ENCODE data around the gene ZNF653. TPM values are rescaled to one million over a fixed set of nuclear protein-coding genes. Genes with fewer than 3 reads are reported as not detected.
"Not testable (repeated sequence)": the region's sequence is repeated elsewhere in the genome, so short reads cannot be mapped to it uniquely, and the experiment has no call there.

Gene ZNF653
- total RNA-seq, 1 donor from 2014 or later, result 17.4 TPM

- intact Hi-C loops (cut with micrococcal nuclease), result no loop called here
Measured at GRCh38 chr19:11458236-11458900, 47.3 kb downstream of the ZNF653 start.

- intact Hi-C loops (cut with micrococcal nuclease), result no loop called here
Measured at GRCh38 chr19:11457831-11458230, 47.8 kb downstream of the ZNF653 start.

DNA sequence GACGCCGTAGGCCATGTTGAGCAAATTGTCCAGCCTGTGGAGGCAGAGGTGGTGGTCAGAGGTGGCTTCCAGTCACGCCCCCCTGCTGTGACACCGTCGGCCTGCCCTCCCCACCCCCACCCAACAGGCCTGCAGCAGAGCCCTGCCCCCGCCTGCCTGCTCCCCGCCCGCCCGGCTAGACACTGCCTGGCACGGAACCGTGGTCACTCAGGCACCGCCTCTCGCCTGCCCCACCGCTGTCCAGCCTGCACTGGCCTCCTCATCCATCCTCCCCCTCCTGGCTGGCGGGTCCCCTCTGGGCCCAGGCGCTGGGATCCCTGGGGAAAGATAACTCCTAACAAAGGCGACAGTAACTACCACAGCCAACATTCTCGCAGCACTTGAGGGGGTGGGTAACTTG, 48.5 kb downstream of the ZNF653 start:
- intact Hi-C loops (cut with micrococcal nuclease), result no loop called here

DNA sequence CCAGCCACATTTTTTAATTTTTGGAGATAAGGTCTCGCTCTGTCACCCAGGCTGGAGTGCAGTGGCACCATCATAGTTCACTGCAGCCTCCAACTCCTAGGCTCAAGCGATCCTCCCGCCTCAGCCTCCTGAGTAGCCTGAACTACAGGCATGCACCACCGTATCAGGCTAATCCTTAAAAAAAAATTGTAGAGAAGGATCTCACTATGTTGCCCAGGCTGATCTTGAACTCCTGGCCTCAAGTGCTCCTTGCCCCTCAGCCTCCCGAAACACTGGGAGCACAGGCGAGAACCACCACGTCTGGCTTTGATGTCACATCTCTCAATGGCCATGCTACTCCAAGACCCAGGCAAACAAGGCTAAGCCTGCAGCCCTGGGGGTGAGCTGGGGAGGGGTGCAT, 49.0 kb downstream of the ZNF653 start:
- intact Hi-C loops (cut with micrococcal nuclease), result no loop called here

DNA sequence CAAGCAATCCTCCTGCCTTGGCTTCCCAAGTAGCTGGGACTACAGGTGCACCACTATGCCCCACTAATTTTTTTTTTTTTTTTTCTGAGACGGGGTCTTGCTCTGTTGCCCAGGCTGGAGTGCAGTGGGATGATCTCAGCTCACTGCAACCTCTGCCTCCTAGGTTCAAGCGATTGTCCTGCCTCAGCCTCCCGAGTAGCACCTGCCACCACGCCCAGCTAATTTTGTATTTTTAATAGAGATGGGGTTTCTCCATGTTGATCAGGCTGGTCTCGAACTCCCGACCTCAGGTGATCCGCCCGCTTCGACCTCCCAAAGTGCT, 50.4 kb downstream of the ZNF653 start:
- intact Hi-C loops (cut with micrococcal nuclease), result not testable (repeated sequence)

DNA sequence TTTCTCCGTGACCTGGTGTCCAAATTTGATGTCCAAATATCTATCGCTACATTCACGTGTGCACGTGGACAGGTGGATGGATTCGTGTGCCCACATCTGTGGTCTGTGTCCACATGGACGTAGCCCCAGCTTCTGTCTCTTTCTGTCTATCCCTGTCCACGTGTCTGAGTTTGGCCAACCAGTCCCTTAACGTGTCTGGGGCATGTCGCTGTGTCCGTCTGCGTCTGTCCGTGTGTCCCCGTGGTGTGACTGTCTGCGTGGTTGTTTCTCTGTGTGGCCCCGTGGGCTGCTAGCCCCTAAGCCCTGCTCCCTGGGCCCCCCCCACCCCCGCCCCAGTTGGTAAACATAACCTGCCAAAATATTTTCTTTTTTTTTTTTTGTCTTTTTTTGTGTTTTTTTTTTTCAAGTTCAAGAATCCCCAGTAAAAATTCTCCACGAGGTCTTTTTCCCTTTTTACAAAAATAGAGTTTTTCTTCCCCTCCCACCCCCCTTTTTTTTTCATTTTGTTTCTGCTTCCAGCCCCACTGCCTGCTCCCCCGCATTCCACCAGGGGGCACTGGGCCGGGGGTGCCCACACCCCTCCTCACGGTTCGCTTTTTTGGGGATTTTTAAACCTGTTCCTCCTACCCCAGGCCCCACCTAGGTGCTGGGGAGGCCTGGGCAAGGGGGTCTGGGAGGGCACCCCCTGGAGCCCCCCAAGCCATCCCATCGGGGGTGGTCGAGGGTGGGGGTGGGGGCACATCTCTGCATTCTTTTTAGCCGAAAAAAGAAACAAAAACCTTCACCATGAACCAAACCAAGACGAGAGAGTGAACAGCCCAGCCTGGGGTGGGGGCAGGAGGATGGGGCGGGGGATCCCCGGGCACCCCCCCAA, 51.9 kb downstream of the ZNF653 start:
- intact Hi-C loops (cut with micrococcal nuclease), result no loop called here

DNA sequence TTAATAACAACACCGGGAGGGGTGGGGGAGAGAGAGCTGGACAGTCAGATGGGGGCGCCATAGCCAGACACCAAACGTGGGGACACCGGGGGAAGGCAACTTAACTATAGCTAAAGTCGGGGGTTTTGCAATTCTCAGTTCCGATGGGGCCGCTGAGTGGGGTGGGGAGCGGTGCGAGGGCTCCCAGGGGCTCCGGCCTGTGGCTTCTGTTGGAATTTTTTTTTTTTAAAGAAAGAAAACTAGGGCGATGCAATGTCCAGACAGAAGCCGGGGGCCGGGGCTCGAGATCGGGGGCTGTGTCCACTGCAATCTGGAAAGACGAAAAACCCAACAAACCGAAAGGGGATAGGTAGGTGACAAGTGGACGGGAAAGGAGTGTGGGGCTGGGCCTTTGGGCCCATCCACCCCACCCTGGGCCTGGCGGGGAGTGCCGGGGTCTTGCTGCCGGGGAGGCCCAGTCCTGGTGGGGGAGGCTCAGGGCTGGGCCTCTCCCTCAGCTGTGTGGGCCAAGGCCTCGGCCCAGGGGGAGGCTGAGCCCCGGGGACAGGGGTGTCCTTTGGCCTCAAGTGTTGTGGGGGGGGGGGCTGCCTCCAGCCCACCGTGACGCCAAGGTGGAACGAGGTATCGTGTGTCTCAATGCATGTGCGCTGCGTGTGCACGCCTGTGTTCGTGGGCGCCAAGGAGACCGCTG, 52.9 kb downstream of the ZNF653 start:
- intact Hi-C loops (cut with micrococcal nuclease), result no loop called here

- intact Hi-C loops (cut with micrococcal nuclease), result no loop called here
Measured at GRCh38 chr19:11451871-11452619, 53.6 kb downstream of the ZNF653 start.

GRCh38 chr19:11451327-11451870, 54.2 kb downstream of the ZNF653 start:
- intact Hi-C loops (cut with micrococcal nuclease), result no loop called here

DNA sequence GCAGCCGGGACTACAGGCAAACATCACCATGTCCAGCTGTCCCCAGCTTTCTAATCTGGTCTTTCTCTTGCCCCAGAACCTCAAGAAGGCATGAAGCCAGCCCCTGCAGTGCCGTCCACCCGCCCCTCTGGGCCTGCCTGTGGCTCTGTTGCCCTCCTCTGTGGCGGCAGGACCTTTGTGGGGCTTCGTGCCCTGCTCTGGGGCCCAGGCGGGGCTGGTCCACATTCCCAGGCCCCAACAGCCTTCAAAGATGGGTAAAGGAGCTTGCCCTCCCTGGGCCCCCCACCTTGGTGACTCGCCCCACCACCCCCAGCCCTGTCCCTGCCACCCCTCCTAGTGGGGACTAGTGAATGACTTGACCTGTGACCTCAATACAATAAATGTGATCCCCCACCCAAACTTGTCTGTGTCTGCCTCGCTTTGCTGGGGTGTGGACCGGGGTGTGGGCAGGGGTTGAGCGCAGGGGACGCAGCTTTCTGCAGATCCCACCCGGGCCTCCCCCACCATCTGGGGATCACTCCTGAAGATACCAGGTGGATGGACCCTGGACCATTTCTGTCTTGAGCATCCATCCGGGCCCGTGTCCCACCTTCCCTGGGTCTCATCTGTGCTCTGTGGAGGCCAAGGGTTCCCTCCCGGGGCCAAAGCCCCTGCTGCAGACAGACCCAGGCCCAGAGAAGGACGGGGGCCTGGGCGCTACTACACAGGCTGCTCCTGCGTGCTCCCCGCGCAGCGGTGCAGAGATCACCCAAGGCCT, 54.9 kb downstream of the ZNF653 start:
- intact Hi-C loops (cut with micrococcal nuclease), result no loop called here

DNA sequence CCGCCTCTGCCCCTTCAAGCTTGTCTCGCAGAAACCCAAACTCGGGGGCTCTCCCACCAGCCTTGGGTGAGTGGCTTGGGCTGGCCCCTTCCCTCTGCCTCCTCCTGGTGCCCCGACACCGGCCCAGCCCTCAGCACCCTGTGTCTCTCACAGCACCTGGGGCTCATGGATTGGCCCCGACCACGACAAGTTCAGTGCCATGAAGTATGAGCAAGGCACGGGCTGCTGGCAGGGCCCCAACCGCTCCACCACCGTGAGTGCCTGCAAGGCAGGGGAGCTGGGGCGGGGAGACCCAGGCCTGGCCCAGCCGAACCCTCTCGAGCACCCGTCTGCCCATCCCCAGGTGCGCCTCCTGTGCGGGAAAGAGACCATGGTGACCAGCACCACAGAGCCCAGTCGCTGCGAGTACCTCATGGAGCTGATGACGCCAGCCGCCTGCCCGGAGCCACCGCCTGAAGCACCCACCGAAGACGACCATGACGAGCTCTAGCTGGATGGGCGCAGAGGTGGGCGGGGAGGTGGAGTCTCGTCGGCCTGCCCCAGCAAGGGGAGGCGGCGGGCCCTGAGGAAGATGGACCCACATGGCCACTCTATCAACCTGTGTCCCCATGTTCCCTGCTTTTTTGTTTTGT, 56.6 kb downstream of the ZNF653 start:
- intact Hi-C loops (cut with micrococcal nuclease), result loop anchor here (10.0 kb wide), 1 partner anchor 154 kb away; the partner anchor contains the start of gene TSPAN16

- intact Hi-C loops (cut with micrococcal nuclease), result loop anchor here (10.0 kb wide), 1 partner anchor 154 kb away; the partner anchor contains the start of gene TSPAN16
Measured at GRCh38 chr19:11448410-11448809, 57.2 kb downstream of the ZNF653 start.

- intact Hi-C loops (cut with micrococcal nuclease), result loop anchor here (10.0 kb wide), 1 partner anchor 153 kb away; the partner anchor contains the start of gene TSPAN16
Measured at GRCh38 chr19:11447347-11448262, 58.0 kb downstream of the ZNF653 start.

- intact Hi-C loops (cut with micrococcal nuclease), result loop anchor here (10.0 kb wide), 1 partner anchor 152 kb away; the partner anchor contains the start of gene TSPAN16
Measured at GRCh38 chr19:11446652-11447301, 58.9 kb downstream of the ZNF653 start.

GRCh38 chr19:11446271-11446651, 59.4 kb downstream of the ZNF653 start:
- intact Hi-C loops (cut with micrococcal nuclease), result loop anchor here (10.0 kb wide), 1 partner anchor 151 kb away; the partner anchor contains the start of gene TSPAN16

DNA sequence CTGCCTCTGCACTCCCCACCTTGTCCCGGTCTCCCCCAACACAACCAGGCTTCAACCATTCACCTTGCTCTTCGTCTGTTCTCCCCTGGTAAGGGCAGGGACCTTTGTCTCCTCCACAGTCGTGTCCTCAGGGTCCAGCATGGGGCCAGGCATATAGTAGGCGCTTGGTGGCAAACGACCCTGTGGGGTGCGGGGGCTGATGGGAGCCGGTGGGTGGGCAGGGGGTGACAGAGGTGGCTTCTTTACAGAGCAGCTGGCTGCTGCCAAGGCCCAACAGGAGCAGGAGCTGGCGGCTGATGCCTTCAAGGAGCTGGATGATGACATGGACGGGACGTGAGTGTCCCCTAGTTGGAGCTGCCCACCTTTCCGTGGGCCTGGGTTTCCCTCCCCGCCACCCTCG, 60.5 kb downstream of the ZNF653 start:
- intact Hi-C loops (cut with micrococcal nuclease), result loop anchor here (10.0 kb wide), 1 partner anchor 150 kb away; the partner anchor contains the start of gene TSPAN16

DNA sequence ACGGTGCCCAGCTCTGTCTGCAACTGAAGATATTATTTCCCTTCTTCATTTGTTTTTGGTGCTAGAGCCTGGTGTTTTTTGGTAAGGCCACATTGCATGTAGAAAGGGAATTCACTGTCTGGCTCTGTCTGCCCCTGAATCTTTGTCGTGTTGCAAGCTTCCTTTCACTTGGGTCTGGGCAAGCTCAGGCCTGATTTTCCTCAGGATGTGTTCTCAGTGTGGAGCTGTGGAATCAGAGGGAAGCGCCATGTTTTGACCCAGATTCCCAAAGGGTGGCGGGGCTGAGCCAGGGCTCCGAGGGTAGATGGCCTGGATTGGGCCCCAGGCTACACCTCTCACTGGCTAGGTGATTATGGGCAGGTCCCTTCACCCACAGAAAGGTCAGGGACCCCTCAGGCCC, 61.6 kb downstream of the ZNF653 start:
- intact Hi-C loops (cut with micrococcal nuclease), result loop anchor here (10.0 kb wide), 1 partner anchor 149 kb away; the partner anchor contains the start of gene TSPAN16

DNA sequence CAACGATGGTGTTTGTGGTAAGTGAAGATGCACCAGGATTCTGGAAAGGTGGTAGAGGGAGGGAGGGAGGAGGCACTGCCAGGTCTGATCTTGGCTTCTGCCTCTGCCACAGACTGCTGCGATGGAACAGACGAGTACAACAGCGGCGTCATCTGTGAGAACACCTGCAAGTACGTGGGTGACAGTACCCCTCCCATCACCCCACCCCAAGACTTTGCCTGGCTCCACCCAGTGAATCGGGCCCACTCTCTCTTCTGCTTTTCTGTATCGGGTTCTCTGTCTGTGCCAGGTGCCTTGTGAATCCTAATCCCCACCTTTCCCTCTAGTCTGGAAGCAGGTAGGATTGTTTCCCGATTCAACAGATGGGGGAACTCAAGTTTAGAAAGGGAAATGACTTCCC, 67.7 kb downstream of the ZNF653 start:
- intact Hi-C loops (cut with micrococcal nuclease), result loop anchor here (5.0 kb wide), 2 partner anchors 346 to 1354 kb away; partner anchors contain the start of gene JUNB

Data from T-helper 2 cell treated with Interferon-gamma antibody and Interleukin-4, amounts not matched to agents 100 ng/mL and 5 ng/mL, for 36 hours (primary cell).